Glutamatergic neuron (in vitro differentiated cells): ENCODE measurements around the gene MSLN. TPM values are rescaled to one million over a fixed set of nuclear protein-coding genes. Genes with fewer than 3 reads are reported as not detected.

Experiments used
- DNase-seq: peaks from one replicate; pipeline ENCODE4 v3.0.0; 2022
- H3K27ac Mint-ChIP-seq: one replicate; pipeline ENCODE4 v1.8.0; 2020; ENCODE audit warnings: mild to moderate bottlenecking, mixed read lengths, inconsistent platforms; ENCODE audit not compliant: unreplicated experiment
- H3K27me3 Mint-ChIP-seq: one replicate; pipeline ENCODE4 v1.8.0; 2020; ENCODE audit warnings: mild to moderate bottlenecking, moderate library complexity, mixed read lengths, inconsistent platforms; ENCODE audit not compliant: unreplicated experiment
- H3K36me3 Mint-ChIP-seq: one replicate; pipeline ENCODE4 v1.8.0; 2020; ENCODE audit warnings: mild to moderate bottlenecking, mixed read lengths, inconsistent platforms; ENCODE audit not compliant: unreplicated experiment
- H3K4me1 Mint-ChIP-seq: one replicate; pipeline ENCODE4 v1.8.0; 2020; ENCODE audit warnings: mild to moderate bottlenecking, low read depth, mixed read lengths, inconsistent platforms; ENCODE audit not compliant: unreplicated experiment
- H3K4me3 Mint-ChIP-seq: one replicate; pipeline ENCODE4 v1.8.0; 2020; ENCODE audit warnings: mild to moderate bottlenecking, mixed read lengths, inconsistent platforms; ENCODE audit not compliant: unreplicated experiment
- H3K9me3 Mint-ChIP-seq: one replicate; pipeline ENCODE4 v1.8.0; 2020; ENCODE audit warnings: mild to moderate bottlenecking, moderate library complexity, mixed read lengths, inconsistent platforms; ENCODE audit not compliant: unreplicated experiment
- CTCF ChIP-seq: fragments of 200-600 bp; sonication (generic); IDR thresholded peaks from one replicate; pipeline ENCODE4 v1.5.0; 2021; ENCODE audit not compliant: partially characterized antibody, unreplicated experiment
- total RNA-seq: library from RNA; stranded (reverse); fragmentation: NEBNext Ultra II Directional; extraction: Animal tissue kit (Norgen Biotek cat#: 25700); gene quantifications from one replicate; pipeline ENCODE4 v1.2.1, GENCODE V29; 2021; ENCODE audit not compliant: unreplicated experiment

Gene MSLN
- total RNA-seq, 1 donor from 2014 or later = not detected

GRCh38 chr16:796296-797119 is 36.0 kb downstream of the MSLN start:
- H3K4me3 Mint-ChIP-seq = no peak overlapping the region
- H3K4me1 Mint-ChIP-seq = no peaks in the 10 kb centered on the region
- TF ChIP-seq CTCF = no peak
- H3K27me3 Mint-ChIP-seq = peaks cover 2% of the 10 kb centered on the region
- no peaks in the 10 kb centered on the region for H3K36me3 Mint-ChIP-seq
- H3K9me3 Mint-ChIP-seq = peaks cover 2% of the 10 kb centered on the region
- H3K27ac Mint-ChIP-seq = no peak overlapping the region
- DNase-seq = no peak

- no peak for TF ChIP-seq CTCF
- DNase-seq = no peak
- H3K9me3 Mint-ChIP-seq = no peaks in the 10 kb centered on the region
- no peaks in the 10 kb centered on the region for H3K27me3 Mint-ChIP-seq
- no peaks in the 10 kb centered on the region for H3K36me3 Mint-ChIP-seq
- H3K4me1 Mint-ChIP-seq = no peaks in the 10 kb centered on the region
- H3K27ac Mint-ChIP-seq = no peak overlapping the region
- no peak overlapping the region for H3K4me3 Mint-ChIP-seq
These were observed 36.5 kb downstream of the MSLN start for GRCh38 chr16:797120-797420.

GRCh38 chr16:797686-798085 is 37.2 kb downstream of the MSLN start:
- no peaks in the 10 kb centered on the region for H3K4me1 Mint-ChIP-seq
- no peaks in the 10 kb centered on the region for H3K27me3 Mint-ChIP-seq
- H3K27ac Mint-ChIP-seq = no peak overlapping the region
- H3K36me3 Mint-ChIP-seq = no peaks in the 10 kb centered on the region
- H3K9me3 Mint-ChIP-seq = no peaks in the 10 kb centered on the region
- no peak for DNase-seq
- H3K4me3 Mint-ChIP-seq = no peak overlapping the region
- no peak for TF ChIP-seq CTCF

- TF ChIP-seq CTCF = no peak
- H3K4me3 Mint-ChIP-seq = no peak overlapping the region
- H3K27ac Mint-ChIP-seq = no peak overlapping the region
- no peaks in the 10 kb centered on the region for H3K36me3 Mint-ChIP-seq
- no peaks in the 10 kb centered on the region for H3K9me3 Mint-ChIP-seq
- no peaks in the 10 kb centered on the region for H3K27me3 Mint-ChIP-seq
- no peaks in the 10 kb centered on the region for H3K4me1 Mint-ChIP-seq
- DNase-seq = no peak
These were observed 38.1 kb downstream of the MSLN start for GRCh38 chr16:798666-799065.

- Mint-ChIP-seq H3K36me3 (no peaks in the 10 kb centered on the region), H3K27me3 (peaks cover 2% of the 10 kb centered on the region), H3K27ac (no peak overlapping the region), H3K4me1 (no peaks in the 10 kb centered on the region), H3K4me3 (no peak overlapping the region), H3K9me3 (no peaks in the 10 kb centered on the region)
- DNase-seq = no peak
- no peak for TF ChIP-seq CTCF
These were observed 38.8 kb downstream of the MSLN start for GRCh38 chr16:799111-799947.
